GM19397 (cell line): ENCODE results near the gene ARMC6.

ENCODE experiments used
- ATAC-seq: cut with Tn5 transposase; IDR thresholded peaks from one replicate; pipeline ENCODE4 v1.9.1; 2021; ENCODE audit warnings: mild to moderate bottlenecking, moderate library complexity; ENCODE audit not compliant: unreplicated experiment

ARMC6 gene

GRCh38 chr19:19033426-19034203 is at the start of gene ARMC6, which contains the start of gene SUGP2:
TSS of gene ARMC6 (plus strand) at chr19:19033603. CDS start at chr19:19034210, 607 bp downstream.
TSS of gene SUGP2 (minus strand) at chr19:19033517. CDS start at chr19:19031071, 2,446 bp downstream.
- ATAC-seq = peak; percentile 73

GRCh38 chr19:18984251-18984650 is 49.2 kb upstream of the ARMC6 start:
- ATAC-seq = no peak

GRCh38 chr19:18985257-18985656 is 48.1 kb upstream of the ARMC6 start:
- no peak for ATAC-seq

GRCh38 chr19:18987456-18987855 is 45.9 kb upstream of the ARMC6 start:
- ATAC-seq = no peak

GRCh38 chr19:18989316-18989715 is 44.1 kb upstream of the ARMC6 start:
- ATAC-seq = no peak

- ATAC-seq = no peak
These were observed 43.2 kb upstream of the ARMC6 start for GRCh38 chr19:18990128-18990708.

GRCh38 chr19:18991006-18991405 is 42.4 kb upstream of the ARMC6 start:
- ATAC-seq = no peak

GRCh38 chr19:18991468-18991867 is 41.9 kb upstream of the ARMC6 start:
- no peak for ATAC-seq

- ATAC-seq = no peak
These were observed 40.7 kb upstream of the ARMC6 start for GRCh38 chr19:18992696-18993095.

GRCh38 chr19:18993115-18993514 is 40.3 kb upstream of the ARMC6 start:
- no peak for ATAC-seq

- no peak for ATAC-seq
These were observed 37.6 kb upstream of the ARMC6 start for GRCh38 chr19:18995804-18996241.

GRCh38 chr19:18996351-18996750 is 37.1 kb upstream of the ARMC6 start:
- ATAC-seq = no peak

- no peak for ATAC-seq
These were observed 36.5 kb upstream of the ARMC6 start for GRCh38 chr19:18996796-18997394.

- ATAC-seq = no peak
These were observed 35.1 kb upstream of the ARMC6 start for GRCh38 chr19:18998276-18998675.

GRCh38 chr19:18999016-18999758 is 34.2 kb upstream of the ARMC6 start:
- ATAC-seq = no peak

- ATAC-seq = no peak
These were observed 33.3 kb upstream of the ARMC6 start for GRCh38 chr19:18999896-19000620.

GRCh38 chr19:19004144-19004543 is 29.3 kb upstream of the ARMC6 start:
- ATAC-seq = no peak

- ATAC-seq = no peak
These were observed 27.2 kb upstream of the ARMC6 start for GRCh38 chr19:19006213-19006612.

- no peak for ATAC-seq
These were observed 23.5 kb upstream of the ARMC6 start for GRCh38 chr19:19009951-19010350.

GRCh38 chr19:19010551-19010950 is 22.9 kb upstream of the ARMC6 start:
- ATAC-seq = no peak

GRCh38 chr19:19021115-19021514 is 12.3 kb upstream of the ARMC6 start:
- no peak for ATAC-seq
